Measurements from ENCODE around the gene TNFSF18. TPM values are rescaled to one million over a fixed set of nuclear protein-coding genes. Genes with fewer than 3 reads are reported as not detected.

Gene TNFSF18
- total and polyA plus RNA-seq, 2 of the 4 experiments (the other 2 are of a cell fraction) = 0.12 to 0.18 TPM

DNA sequence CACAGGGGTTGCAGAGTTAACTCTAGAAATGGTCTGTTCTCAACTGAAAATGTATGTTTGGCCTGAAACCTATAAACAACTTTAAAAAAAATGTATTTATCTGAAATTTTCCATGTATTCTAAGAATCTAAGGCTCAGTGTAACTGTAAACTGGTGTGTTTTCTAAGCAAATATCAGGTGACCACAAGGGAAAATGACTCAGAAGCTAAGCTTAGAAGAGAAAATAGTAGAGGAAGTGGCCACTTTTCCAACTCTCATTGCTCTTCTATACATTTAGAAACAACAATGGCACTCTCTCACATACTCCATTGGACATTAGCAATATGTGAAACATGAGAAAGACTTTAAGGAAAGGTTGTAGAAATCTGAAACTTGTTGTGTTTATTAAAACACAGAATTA, 7.5 kb downstream of the TNFSF18 start:
- no peak overlapping the region for H2AK9ac ChIP-seq (replicated peaks; ENCODE audit: low read depth, low read length, poor library complexity)
- no peak overlapping the region for H3K4me3 ChIP-seq (ENCODE audit: insufficient read depth, low read depth, low read length)
- H3K4me1 ChIP-seq (ENCODE audit: control insufficient read depth, insufficient read depth, low read length) = peaks cover 5% of the 10 kb centered on the region; the same call in 1 of the 2 replicates
- no peaks in the 10 kb centered on the region for H3K9me3 ChIP-seq (ENCODE audit: control insufficient read depth, insufficient read depth, low read length)
- H3K9me1 ChIP-seq (ENCODE audit: insufficient read depth, low read length) = peaks cover 2% of the 10 kb centered on the region; the same call in 1 of the 2 replicates
- no peak overlapping the region for H4K5ac ChIP-seq (ENCODE audit: low read depth, low read length)
- H4K20me1 ChIP-seq (ENCODE audit: insufficient read depth, low read length) = no peaks in the 10 kb centered on the region
- H3K4me2 ChIP-seq (ENCODE audit: low read depth, low read length) = no peak overlapping the region
- no peaks in the 10 kb centered on the region for H3K27me3 ChIP-seq (ENCODE audit: control insufficient read depth, insufficient read depth, low read length)
- ChIA-PET CTCF (interaction anchor here (0.7 to 1.0 kb wide), 2 partner anchors 80 to 863 kb away, joined by 3 read pairs; no protein-coding TSS in a partner anchor), POLR2A (ENCODE audit: unreplicated experiment) (no interaction called here)
- H3K79me1 ChIP-seq (ENCODE audit: low read depth in 1 of 2, low read length in 2 of 2) = no peaks in the 10 kb centered on the region
- H3K56ac ChIP-seq (ENCODE audit: extremely low read depth, insufficient read depth, low read length) = no peak overlapping the region
- intact Hi-C loops (cut with micrococcal nuclease) = no loop called here
- H2BK20ac ChIP-seq (ENCODE audit: low read depth, low read length) = peak overlapping the region; percentile 62; the same call in 1 of the 2 replicates
- 0 out of 3 replicates have a peak overlapping the region, but pooled peaks have one; percentile 5 for H2BK15ac ChIP-seq (ENCODE audit: low read depth, low read length)
- H4K91ac ChIP-seq (ENCODE audit: insufficient read depth, low read depth, low read length) = no peak overlapping the region
- peak overlapping the region; percentile 9 for H2BK5ac ChIP-seq (ENCODE audit: low read depth, low read length, poor library complexity, severe bottlenecking)
- BruUV-seq (replicated peaks) = no TSS peak
- ATAC-seq (ENCODE audit: low read depth) = peak; percentile 72
- peak; percentile 63 for DNase-seq
- no peak overlapping the region for H2AK5ac ChIP-seq (ENCODE audit: low read depth, low read length)
- H2AFZ ChIP-seq (replicated peaks; ENCODE audit: low read length, poor library complexity) = no peak overlapping the region
- H3K9ac ChIP-seq (ENCODE audit: low read depth, low read length) = no peak overlapping the region
- peak overlapping the region; percentile 61 for H2BK120ac ChIP-seq (ENCODE audit: low read depth, low read length)
- no peaks in the 10 kb centered on the region for H3K36me3 ChIP-seq (ENCODE audit: control insufficient read depth, insufficient read depth, low read length)
- no peak overlapping the region for H3K27ac ChIP-seq (ENCODE audit: insufficient read depth, low read length)
- H3K14ac ChIP-seq (replicated peaks; ENCODE audit: low read depth, low read length) = no peak overlapping the region; the same call in 1 of the 2 replicates
- in situ Hi-C loops (cut with MboI; ENCODE audit: low sequenced_read_pairs) = no loop called here
- no peak overlapping the region for H3K4ac ChIP-seq (ENCODE audit: low read depth, low read length)
- H3K23ac ChIP-seq (ENCODE audit: low read depth, low read length) = no peak overlapping the region
- TF ChIP-seq, protein P1, sequence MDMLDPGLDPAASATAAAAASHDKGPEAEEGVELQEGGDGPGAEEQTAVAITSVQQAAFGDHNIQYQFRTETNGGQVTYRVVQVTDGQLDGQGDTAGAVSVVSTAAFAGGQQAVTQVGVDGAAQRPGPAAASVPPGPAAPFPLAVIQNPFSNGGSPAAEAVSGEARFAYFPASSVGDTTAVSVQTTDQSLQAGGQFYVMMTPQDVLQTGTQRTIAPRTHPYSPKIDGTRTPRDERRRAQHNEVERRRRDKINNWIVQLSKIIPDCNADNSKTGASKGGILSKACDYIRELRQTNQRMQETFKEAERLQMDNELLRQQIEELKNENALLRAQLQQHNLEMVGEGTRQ (IDR thresholded peaks at IDR 0.05; ENCODE audit: low read depth, low read length) = peak; percentile 46; the same call in 1 of the 2 replicates
- no peak for TF ChIP-seq POLR2A (IDR thresholded peaks at IDR 0.05; ENCODE audit: low read depth, low read length)
- no peak overlapping the region for H4K8ac ChIP-seq (ENCODE audit: low read depth in 2 of 2, low read length in 2 of 2)
- dilution Hi-C loops (cut with HindIII; ENCODE audit: low sequenced_read_pairs, unreplicated experiment) = no loop called here
- peak overlapping the region; percentile 40; the same call in 1 of the 2 replicates for H3K18ac ChIP-seq (ENCODE audit: low read depth, low read length)
